Gastrocnemius medialis (tissue), 4 donors: ENCODE data around the gene SPEF2. TPM values are rescaled to one million over a fixed set of nuclear protein-coding genes. Genes with fewer than 3 reads are reported as not detected.

Experiments
- ATAC-seq, 2 donors: fragments of 150-250 bp; one replicate each; pipeline ENCODE4 v1.9.1; 2016
- DNase-seq, 2 donors: peaks; one replicate each; pipeline ENCODE4 v3.0.0-alpha.2; 2019
- H3K27ac ChIP-seq, 4 donors: fragments of 200-600 bp; sonication (generic); 1 replicate in 1 of 4; 2 replicates in 3 of 4; pipeline ENCODE4 v1.5.1; 2016 to 2018; ENCODE audit warnings: mild to moderate bottlenecking in 2 of 4, moderate library complexity in 1 of 4
- H3K27me3 ChIP-seq, 3 donors: fragments of 200-600 bp; sonication (generic) in 2 of 3; 1 replicate in 1 of 3; 2 replicates in 2 of 3; pipeline versions ENCODE4 v1.5.1 to v1.6.0; 2016 to 2019; ENCODE audit warnings: mild to moderate bottlenecking in 1 of 3, moderate library complexity in 1 of 3
- H3K36me3 ChIP-seq, 2 donors: fragments of 200-600 bp; sonication (generic) in 1 of 2; one replicate each; pipeline ENCODE4 v1.5.1; 2017 to 2018
- H3K4me1 ChIP-seq, 2 donors: fragments of 200-600 bp; sonication (generic) in 1 of 2; one replicate each; pipeline ENCODE4 v1.5.1; 2016 to 2017; ENCODE audit warnings: mild to moderate bottlenecking in 2 of 2
- H3K4me3 ChIP-seq, 4 donors: fragments of 200-600 bp; sonication (generic) in 3 of 4; 1 replicate in 1 of 4; 2 replicates in 3 of 4; pipeline ENCODE4 v1.5.1; 2016 to 2019; ENCODE audit warnings: mild to moderate bottlenecking in 2 of 4
- H3K9me3 ChIP-seq, 3 donors: fragments of 200-600 bp; sonication (generic) in 2 of 3; 1 replicate in 1 of 3; 2 replicates in 2 of 3; pipeline ENCODE4 v1.5.1; 2016 to 2019
- CTCF ChIP-seq, 5 experiments: fragments of 450-650 bp in 3 of 5; fragments of 200-600 bp in 2 of 5; sonication (generic) in 2 of 5; IDR thresholded peaks in 4 of 5; conservative IDR thresholded peaks in 1 of 5; 1 replicate in 4 of 5; 2 replicates in 1 of 5; pipeline ENCODE4 v1.5.1; 2016 to 2019; ENCODE audit warnings: antibody characterized with exemption in 5 of 5, mild to moderate bottlenecking in 3 of 5, moderate library complexity in 3 of 5
- POLR2A ChIP-seq, 2 donors: fragments of 450-650 bp; IDR thresholded peaks; one replicate each; pipeline ENCODE4 v1.6.1; 2017; ENCODE audit warnings: antibody characterized with exemption in 2 of 2, mild to moderate bottlenecking in 2 of 2, moderate library complexity in 2 of 2
- in situ Hi-C, 4 donors: fragments of 200-750 bp; cut with MboI; loops; one replicate each; pipeline versions ENCODE4 v1.15.0 to v1.8.0; 2017; ENCODE audit warnings: low sequenced_read_pairs in 4 of 4
- intact Hi-C: fragments of 100-400 bp; cut with DNase I; formaldehyde crosslinking; loops from one replicate; pipeline ENCODE4 v1.15.1; 2023; ENCODE audit warnings: low total_unique reads
- total RNA-seq, 4 donors: library from RNA; depleted of rRNA; stranded (reverse); fragments of >200 nt; gene quantifications; one replicate each; pipeline versions ENCODE4 v1.1.0 to v1.2.3, GENCODE V29; 2016

SPEF2 gene
- total RNA-seq, 4 donors from 2014 or later, result 0.11 to 0.46 TPM; not detected in 2

GRCh38 chr5:35822511-35822910 is 204.8 kb downstream of the SPEF2 start:
- H3K4me1 ChIP-seq, result no peaks in the 10 kb centered on the region
- no peak for DNase-seq
- intact Hi-C loops (no loop called here), in situ Hi-C loops (no loop called here)
- TF ChIP-seq CTCF (IDR thresholded peaks at IDR 0.05 in 4 of 5, conservative IDR thresholded peaks at IDR 0.05 in 1 of 5) (no peak), POLR2A (IDR thresholded peaks at IDR 0.05) (no peak)
- H3K4me3 ChIP-seq, result no peak overlapping the region
- no peak for ATAC-seq
- H3K36me3 ChIP-seq, result no peaks in the 10 kb centered on the region
- no peaks in the 10 kb centered on the region for H3K9me3 ChIP-seq
- no peaks in the 10 kb centered on the region for H3K27me3 ChIP-seq
- H3K27ac ChIP-seq, result no peak overlapping the region

GRCh38 chr5:35823347-35824098 is 205.9 kb downstream of the SPEF2 start:
- intact Hi-C loops, result no loop called here

DNA sequence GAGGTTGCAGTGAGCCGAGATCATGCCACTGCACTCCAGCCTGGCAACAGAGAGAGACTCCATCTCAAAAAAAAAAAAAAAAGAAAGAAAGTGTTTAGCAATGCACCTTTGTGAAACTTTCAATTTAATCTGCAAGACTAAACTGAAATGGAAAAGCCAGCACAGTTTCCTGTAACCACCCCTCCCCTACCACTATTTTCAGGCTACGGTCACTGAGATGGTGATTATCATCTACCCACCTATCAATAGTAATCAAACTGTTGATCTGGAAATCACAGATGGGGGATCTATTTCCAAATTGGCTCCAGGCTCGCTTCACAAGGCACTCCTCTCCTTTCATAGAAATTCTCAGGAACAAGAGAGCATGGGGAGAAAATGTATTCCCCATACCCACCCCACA is 208.4 kb downstream of the SPEF2 start:
- Histone ChIP-seq H3K27ac (no peak overlapping the region), H3K4me3 (no peak overlapping the region), H3K36me3 (no peaks in the 10 kb centered on the region), H3K27me3 (no peaks in the 10 kb centered on the region), H3K4me1 (no peaks in the 10 kb centered on the region), H3K9me3 (no peaks in the 10 kb centered on the region)
- TF ChIP-seq CTCF (IDR thresholded peaks at IDR 0.05 in 4 of 5, conservative IDR thresholded peaks at IDR 0.05 in 1 of 5) (no peak), POLR2A (IDR thresholded peaks at IDR 0.05) (no peak)
- no peak for ATAC-seq
- intact Hi-C loops, result no loop called here
- in situ Hi-C loops, result no loop called here
- DNase-seq, result no peak

More at GRCh38 chr5:35823347-35824098, 205.9 kb downstream of the SPEF2 start:
- Histone ChIP-seq H3K4me3 (no peak overlapping the region), H3K27ac (no peak overlapping the region), H3K27me3 (no peaks in the 10 kb centered on the region), H3K4me1 (no peaks in the 10 kb centered on the region), H3K36me3 (no peaks in the 10 kb centered on the region), H3K9me3 (no peaks in the 10 kb centered on the region)
- in situ Hi-C loops, result no loop called here
- DNase-seq (no peak), ATAC-seq (no peak)
- TF ChIP-seq CTCF (IDR thresholded peaks at IDR 0.05 in 4 of 5, conservative IDR thresholded peaks at IDR 0.05 in 1 of 5) (no peak), POLR2A (IDR thresholded peaks at IDR 0.05) (no peak)

DNA sequence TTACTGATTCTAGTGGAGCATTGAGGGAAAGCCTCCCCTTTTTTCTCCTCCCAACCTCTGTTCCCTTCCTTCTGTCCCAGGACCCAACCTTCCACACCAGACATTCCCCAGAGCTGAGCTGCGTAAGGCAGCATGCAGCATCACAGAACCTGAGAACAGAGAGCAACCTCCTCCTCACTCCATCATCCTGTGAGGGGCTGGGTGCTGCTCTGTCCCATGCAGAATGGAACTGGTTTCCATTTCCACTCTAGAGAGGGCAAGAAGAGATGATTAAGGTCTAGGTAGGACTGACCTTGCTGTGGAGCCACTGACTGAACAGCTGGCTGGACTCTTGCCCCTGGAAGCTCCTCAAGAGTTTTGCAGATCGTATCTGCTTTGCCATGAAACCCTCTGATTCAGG is 208.9 kb downstream of the SPEF2 start:
- no peaks in the 10 kb centered on the region for H3K36me3 ChIP-seq
- DNase-seq, result no peak
- no peak overlapping the region for H3K4me3 ChIP-seq
- H3K4me1 ChIP-seq, result no peaks in the 10 kb centered on the region
- TF ChIP-seq CTCF (IDR thresholded peaks at IDR 0.05 in 4 of 5, conservative IDR thresholded peaks at IDR 0.05 in 1 of 5) (no peak), POLR2A (IDR thresholded peaks at IDR 0.05) (no peak)
- intact Hi-C loops, result no loop called here
- no peaks in the 10 kb centered on the region for H3K9me3 ChIP-seq
- ATAC-seq, result no peak
- in situ Hi-C loops, result no loop called here
- H3K27me3 ChIP-seq, result no peaks in the 10 kb centered on the region
- no peak overlapping the region for H3K27ac ChIP-seq
